Keratinocyte (primary cell): ENCODE measurements around the gene ATXN2. TPM values are rescaled to one million over a fixed set of nuclear protein-coding genes. Genes with fewer than 3 reads are reported as not detected.

ENCODE experiments used
- DNase-seq: peaks from one replicate; pipeline ENCODE4 v3.0.0-alpha.2; 2011; ENCODE audit warnings: low read depth, missing footprints, low spot score
- FAIRE-seq: peaks from 2 replicates; lab custom pipeline; 2011; peaks lifted over from hg19 to GRCh38; lab: Jason Lieb, UNC
- H2AFZ ChIP-seq: 2 replicates; pipeline ENCODE4 v1.6.0; 2012; ENCODE audit warnings: low read length, control low read depth, inconsistent platforms; ENCODE audit not compliant: control insufficient read depth
- H3K27ac ChIP-seq: 2 replicates; pipeline ENCODE4 v1.5.1; 2011; ENCODE audit warnings: low read length; ENCODE audit not compliant: control insufficient read depth, insufficient read depth
- H3K27me3 ChIP-seq: 3 replicates; pipeline ENCODE4 v1.6.0; 2011; ENCODE audit warnings: low read length; ENCODE audit not compliant: control insufficient read depth, insufficient read depth; ENCODE audit errors: extremely low read depth
- H3K36me3 ChIP-seq, 2 experiments: 2 replicates in 1 of 2; 3 replicates in 1 of 2; pipeline ENCODE4 v1.5.1; 2011; ENCODE audit warnings: low read length in 2 of 2, mild to moderate bottlenecking in 1 of 2; ENCODE audit not compliant: control insufficient read depth in 2 of 2, insufficient read depth in 2 of 2; ENCODE audit errors: extremely low read depth in 1 of 2
- H3K4me1 ChIP-seq: 3 replicates; pipeline ENCODE4 v1.5.1; 2011; ENCODE audit warnings: low read length; ENCODE audit not compliant: control insufficient read depth, insufficient read depth; ENCODE audit errors: extremely low read depth
- H3K4me2 ChIP-seq: 3 replicates; pipeline ENCODE4 v1.6.0; 2011; ENCODE audit warnings: low read depth, low read length; ENCODE audit not compliant: control insufficient read depth, insufficient read depth; ENCODE audit errors: extremely low read depth
- H3K4me3 ChIP-seq, 3 experiments: fragments of 200-600 bp in 1 of 3; sonication (generic) in 1 of 3; 2 replicates in 2 of 3; 3 replicates in 1 of 3; pipeline ENCODE4 v1.5.1; 2011 to 2016; ENCODE audit warnings: low read length in 3 of 3, mild to moderate bottlenecking in 3 of 3, control low read depth in 2 of 3, inconsistent platforms in 1 of 3, low read depth in 1 of 3, mixed read lengths in 1 of 3, mixed run types in 1 of 3, moderate library complexity in 1 of 3; ENCODE audit not compliant: control insufficient read depth in 2 of 3, insufficient read depth in 2 of 3; ENCODE audit errors: extremely low read depth in 1 of 3
- H3K79me2 ChIP-seq: 2 replicates; pipeline ENCODE4 v1.6.0; 2012; ENCODE audit warnings: low read length; ENCODE audit not compliant: control insufficient read depth, insufficient read depth
- H3K9ac ChIP-seq: 3 replicates; pipeline ENCODE4 v1.6.0; 2011; ENCODE audit warnings: low read length; ENCODE audit not compliant: control insufficient read depth, insufficient read depth; ENCODE audit errors: extremely low read depth
- H3K9me1 ChIP-seq: 3 replicates; pipeline ENCODE4 v1.6.0; 2011; ENCODE audit warnings: low read length; ENCODE audit not compliant: control insufficient read depth, insufficient read depth; ENCODE audit errors: extremely low read depth
- H3K9me3 ChIP-seq: 2 replicates; pipeline ENCODE4 v1.5.1; 2012; ENCODE audit warnings: low read depth, low read length; ENCODE audit not compliant: control insufficient read depth
- H4K20me1 ChIP-seq: 3 replicates; pipeline ENCODE4 v1.6.0; 2011; ENCODE audit warnings: low read length; ENCODE audit not compliant: control insufficient read depth, insufficient read depth; ENCODE audit errors: extremely low read depth
- EZH2 ChIP-seq: IDR thresholded peaks from one replicate; pipeline ENCODE4 v1.6.1; 2012; ENCODE audit warnings: inconsistent platforms, mild to moderate bottlenecking, low read length, moderate library complexity
- dilution Hi-C: fragments of 300-500 bp; cut with MboI; formaldehyde crosslinking; loops from one replicate; pipeline ENCODE4 v1.7.0; 2020; ENCODE audit warnings: low sequenced_read_pairs; ENCODE audit not compliant: extremely low pct_ligation_motif_present
- polyA plus RNA-seq, 5 experiments: library from polyadenylated mRNA; depleted of rRNA in 3 of 5; stranded (reverse) in 3 of 5; stranded (forward) in 1 of 5; unstranded in 1 of 5; fragments of >200 nt; gene quantifications; 1 replicate in 1 of 5; 2 replicates in 3 of 5; 3 replicates in 1 of 5; pipeline versions ENCODE4 v1.2.1 to v1.2.3, GENCODE V29; 2011 to 2012; ENCODE audit warnings: missing spikeins in 2 of 5, low read depth in 1 of 5, low replicate concordance in 1 of 5
- TF ChIP-seq, protein P1 (sequence below), 3 experiments: IDR thresholded peaks in 1 of 3; conservative IDR thresholded peaks in 1 of 3; optimal IDR thresholded peaks in 1 of 3; 2 replicates in 2 of 3; 3 replicates in 1 of 3; pipeline versions ENCODE3 to v1.5.1; 2011; ENCODE audit warnings: low read length in 3 of 3, mild to moderate bottlenecking in 3 of 3, moderate library complexity in 2 of 3, control low read depth in 1 of 3, inconsistent platforms in 1 of 3; ENCODE audit not compliant: insufficient read depth in 2 of 3; ENCODE audit errors: extremely low read depth in 1 of 3

ATXN2 gene
- polyA plus RNA-seq, 1 donor (not counting 4 experiments of a cell fraction or from before 2014, with no cell fraction given): 19.6 TPM

DNA sequence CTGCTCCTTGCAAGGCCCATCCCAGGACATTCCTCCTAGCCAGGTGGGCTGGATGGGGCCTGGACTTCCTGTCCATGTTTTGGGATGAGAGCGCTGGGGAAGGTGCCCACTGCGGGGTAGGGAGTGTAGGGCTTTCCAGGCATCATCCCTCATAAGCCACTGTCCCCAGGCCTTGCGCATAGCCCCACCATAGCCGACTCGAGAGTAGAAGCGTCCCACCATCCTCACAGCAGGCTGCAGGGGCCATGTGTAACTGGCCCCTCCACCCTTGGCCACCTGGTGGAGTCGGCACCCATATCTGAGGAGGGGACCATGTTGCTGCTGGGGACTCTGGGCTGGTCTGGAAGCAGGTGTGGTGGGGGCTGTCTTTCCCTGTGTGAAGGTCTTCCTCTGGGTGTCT, 162.8 kb downstream of the ATXN2 start:
- no peak overlapping the region for H3K4me3 ChIP-seq
- H3K9me3 ChIP-seq: no peaks in the 10 kb centered on the region
- FAIRE-seq: no peak
- H3K4me1 ChIP-seq: peaks cover 30% of the 10 kb centered on the region
- dilution Hi-C loops: no loop called here
- no peak overlapping the region for H3K27ac ChIP-seq
- H4K20me1 ChIP-seq: no peaks in the 10 kb centered on the region
- peaks cover 49% of the 10 kb centered on the region for H3K79me2 ChIP-seq
- peaks cover 2% of the 10 kb centered on the region for H3K9me1 ChIP-seq
- no peaks in the 10 kb centered on the region for H3K27me3 ChIP-seq
- H2AFZ ChIP-seq: no peak overlapping the region
- H3K36me3 ChIP-seq: no peaks in the 10 kb centered on the region
- no peak overlapping the region for H3K9ac ChIP-seq
- DNase-seq: no peak
- H3K4me2 ChIP-seq: no peak overlapping the region
- TF ChIP-seq, protein P1, sequence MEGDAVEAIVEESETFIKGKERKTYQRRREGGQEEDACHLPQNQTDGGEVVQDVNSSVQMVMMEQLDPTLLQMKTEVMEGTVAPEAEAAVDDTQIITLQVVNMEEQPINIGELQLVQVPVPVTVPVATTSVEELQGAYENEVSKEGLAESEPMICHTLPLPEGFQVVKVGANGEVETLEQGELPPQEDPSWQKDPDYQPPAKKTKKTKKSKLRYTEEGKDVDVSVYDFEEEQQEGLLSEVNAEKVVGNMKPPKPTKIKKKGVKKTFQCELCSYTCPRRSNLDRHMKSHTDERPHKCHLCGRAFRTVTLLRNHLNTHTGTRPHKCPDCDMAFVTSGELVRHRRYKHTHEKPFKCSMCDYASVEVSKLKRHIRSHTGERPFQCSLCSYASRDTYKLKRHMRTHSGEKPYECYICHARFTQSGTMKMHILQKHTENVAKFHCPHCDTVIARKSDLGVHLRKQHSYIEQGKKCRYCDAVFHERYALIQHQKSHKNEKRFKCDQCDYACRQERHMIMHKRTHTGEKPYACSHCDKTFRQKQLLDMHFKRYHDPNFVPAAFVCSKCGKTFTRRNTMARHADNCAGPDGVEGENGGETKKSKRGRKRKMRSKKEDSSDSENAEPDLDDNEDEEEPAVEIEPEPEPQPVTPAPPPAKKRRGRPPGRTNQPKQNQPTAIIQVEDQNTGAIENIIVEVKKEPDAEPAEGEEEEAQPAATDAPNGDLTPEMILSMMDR (optimal IDR thresholded peaks at IDR 0.05 in 1 of 3, IDR thresholded peaks at IDR 0.05 in 1 of 3, conservative IDR thresholded peaks at IDR 0.05 in 1 of 3; ENCODE audit: extremely low read depth in 1 of 3, insufficient read depth in 2 of 3, low read length in 3 of 3): no peak
- TF ChIP-seq EZH2: no peak

DNA sequence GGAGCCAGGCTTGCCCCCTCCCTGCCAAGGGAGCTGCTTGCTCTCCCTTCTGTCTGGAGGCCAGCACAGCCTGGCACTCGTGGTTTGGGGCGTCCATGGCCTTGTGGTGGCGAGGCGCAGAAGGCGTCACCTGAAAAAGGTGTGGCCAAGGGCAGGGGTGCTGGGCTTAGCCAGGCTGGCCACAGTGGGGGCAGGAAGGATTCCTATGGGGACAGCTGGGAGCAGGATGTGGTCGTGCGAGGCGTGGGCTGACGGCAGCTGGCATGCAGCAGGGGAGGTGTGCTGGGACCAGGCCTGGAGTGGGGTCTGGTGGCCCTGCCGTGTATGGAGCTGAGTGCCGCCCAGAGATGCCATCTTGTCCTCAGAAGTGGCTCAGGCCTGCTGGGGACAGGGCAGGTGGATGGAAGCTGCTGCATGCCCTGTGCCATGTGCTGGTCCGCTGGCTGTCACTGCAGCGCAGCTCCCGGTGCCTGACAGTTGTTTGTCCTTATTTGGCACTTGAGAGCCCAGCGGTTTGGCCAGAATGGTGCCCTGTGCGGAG, 163.4 kb downstream of the ATXN2 start:
- Histone ChIP-seq H3K9me1 (peaks cover 2% of the 10 kb centered on the region), H3K4me3 (no peak overlapping the region), H3K4me2 (no peak overlapping the region), H2AFZ (no peak overlapping the region), H3K4me1 (peaks cover 31% of the 10 kb centered on the region), H3K27ac (no peak overlapping the region), H3K36me3 (no peaks in the 10 kb centered on the region), H3K27me3 (no peaks in the 10 kb centered on the region), H4K20me1 (no peaks in the 10 kb centered on the region), H3K9ac (no peak overlapping the region), H3K9me3 (no peaks in the 10 kb centered on the region), H3K79me2 (peaks cover 46% of the 10 kb centered on the region)
- TF ChIP-seq, protein P1 (optimal IDR thresholded peaks at IDR 0.05 in 1 of 3, IDR thresholded peaks at IDR 0.05 in 1 of 3, conservative IDR thresholded peaks at IDR 0.05 in 1 of 3; ENCODE audit: extremely low read depth in 1 of 3, insufficient read depth in 2 of 3, low read length in 3 of 3): no peak
- no peak for TF ChIP-seq EZH2
- no peak for FAIRE-seq
- DNase-seq: no peak
- dilution Hi-C loops: no loop called here
